Eye (tissue), 1 donor: ENCODE data around the gene DOK7.

Experiments used
- DNase-seq: peaks from one replicate; pipeline ENCODE4 v3.0.0-alpha.2; 2015

DOK7 gene

DNA sequence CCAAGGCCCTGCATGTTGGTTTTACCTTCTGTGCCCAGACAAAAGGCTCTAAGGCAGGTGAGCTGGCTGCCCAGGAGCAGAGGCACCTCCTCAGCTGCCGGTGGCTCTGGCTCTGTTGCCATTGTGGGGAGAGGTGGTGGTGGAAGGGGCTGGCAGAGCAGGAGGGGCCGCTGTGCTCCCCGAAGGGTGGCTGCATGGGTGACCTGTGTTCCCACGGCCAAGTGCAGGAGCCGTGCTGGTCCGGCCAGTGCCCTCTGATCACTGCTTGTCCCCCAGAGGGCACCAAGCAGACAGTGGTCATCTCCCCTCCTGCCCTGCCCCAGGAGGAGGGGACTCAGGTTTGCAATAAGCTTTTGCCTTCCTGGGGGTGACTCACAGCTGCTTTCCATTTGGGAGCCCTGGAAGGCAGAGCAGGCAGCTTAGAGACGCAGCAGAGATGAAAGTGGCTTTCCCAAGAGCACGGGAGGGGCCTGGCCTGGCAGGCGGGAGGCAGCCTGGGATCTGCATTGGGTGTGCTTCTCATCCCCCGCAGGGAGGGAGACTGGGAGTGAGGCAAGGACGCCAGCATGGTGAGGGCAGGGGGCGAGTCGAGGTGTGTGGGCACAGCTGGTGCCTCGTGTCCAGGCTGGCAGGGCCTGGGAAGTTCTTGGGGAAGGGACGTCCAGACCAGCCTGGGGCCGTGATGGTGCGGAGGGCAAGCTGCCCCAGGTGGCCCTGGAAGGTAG lies 28.7 kb downstream of the DOK7 start:
- peak; percentile 14 for DNase-seq

DNA sequence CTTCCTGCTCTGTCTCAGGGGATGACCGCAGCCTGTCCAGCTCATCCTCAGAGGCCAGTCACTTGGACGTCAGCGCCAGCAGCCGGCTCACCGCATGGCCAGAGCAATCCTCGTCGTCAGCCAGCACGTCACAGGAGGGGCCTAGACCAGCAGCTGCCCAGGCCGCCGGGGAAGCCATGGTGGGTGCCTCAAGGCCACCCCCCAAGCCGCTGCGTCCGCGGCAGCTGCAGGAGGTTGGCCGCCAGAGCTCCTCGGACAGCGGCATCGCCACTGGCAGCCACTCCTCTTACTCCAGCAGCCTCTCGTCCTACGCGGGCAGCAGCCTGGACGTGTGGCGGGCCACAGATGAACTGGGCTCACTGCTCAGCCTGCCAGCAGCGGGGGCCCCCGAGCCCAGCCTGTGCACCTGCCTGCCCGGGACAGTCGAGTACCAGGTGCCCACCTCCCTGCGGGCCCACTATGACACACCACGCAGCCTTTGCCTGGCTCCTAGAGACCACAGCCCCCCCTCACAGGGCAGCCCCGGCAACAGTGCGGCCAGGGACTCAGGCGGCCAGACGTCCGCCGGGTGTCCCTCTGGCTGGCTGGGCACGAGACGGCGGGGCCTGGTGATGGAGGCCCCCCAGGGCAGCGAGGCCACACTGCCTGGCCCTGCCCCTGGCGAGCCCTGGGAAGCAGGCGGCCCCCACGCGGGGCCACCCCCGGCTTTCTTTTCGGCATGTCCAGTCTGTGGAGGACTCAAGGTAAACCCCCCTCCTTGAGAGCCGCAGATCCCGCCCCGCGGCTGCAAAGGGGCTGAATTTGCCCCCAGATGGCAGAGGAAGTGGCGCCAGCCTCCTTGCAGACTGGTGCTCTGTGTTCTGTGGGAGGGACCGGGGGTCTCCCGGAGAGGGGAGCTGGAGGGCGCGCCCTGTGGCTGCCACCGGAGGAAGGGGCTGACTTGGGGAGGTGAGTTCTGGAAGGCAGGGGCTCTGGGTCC lies 29.9 kb downstream of the DOK7 start:
- DNase-seq: peak; percentile 38

GRCh38 chr4:3493720-3494461 lies 30.8 kb downstream of the DOK7 start:
- no peak for DNase-seq

GRCh38 chr4:3494462-3494871 lies 31.4 kb downstream of the DOK7 start:
- DNase-seq: peak; percentile 66

DNA sequence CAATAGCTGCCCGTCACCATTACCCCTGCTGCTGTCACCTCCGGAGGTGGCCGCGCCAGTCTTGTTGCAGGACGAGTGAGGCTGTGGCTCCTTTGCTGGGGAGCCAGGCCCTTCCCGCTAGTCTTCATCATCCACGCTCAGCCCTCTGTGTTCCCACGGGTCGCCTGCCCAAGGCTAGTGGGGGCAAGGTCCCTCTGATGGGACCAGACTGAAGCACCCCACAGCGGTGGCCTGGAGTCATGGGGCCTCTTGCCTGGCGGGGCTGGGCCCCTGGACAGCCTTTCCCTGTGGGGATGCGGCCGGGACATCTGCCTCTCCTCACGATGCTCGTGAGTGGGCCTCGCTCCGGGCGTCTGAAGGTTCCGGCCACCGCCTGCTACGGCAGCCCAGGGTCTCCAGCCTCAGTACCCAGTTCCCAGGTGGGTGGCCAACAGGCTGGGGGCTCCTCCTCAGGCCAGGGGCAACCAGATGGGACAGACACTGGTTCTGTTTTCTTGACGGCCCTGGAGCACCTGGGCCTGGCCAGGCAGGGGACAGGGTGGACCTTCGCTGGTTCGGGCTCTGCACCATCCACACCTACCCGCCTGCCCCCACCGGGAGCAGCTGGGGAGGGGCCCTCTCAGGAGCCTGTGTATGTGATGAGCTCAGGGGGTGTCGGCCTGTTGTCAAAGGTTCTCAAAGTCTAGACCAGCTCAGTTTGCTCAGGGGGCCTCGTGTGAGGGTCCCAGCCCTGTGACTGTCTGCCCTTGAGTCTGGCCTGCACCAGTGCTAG lies 32.3 kb downstream of the DOK7 start:
- no peak for DNase-seq

DNA sequence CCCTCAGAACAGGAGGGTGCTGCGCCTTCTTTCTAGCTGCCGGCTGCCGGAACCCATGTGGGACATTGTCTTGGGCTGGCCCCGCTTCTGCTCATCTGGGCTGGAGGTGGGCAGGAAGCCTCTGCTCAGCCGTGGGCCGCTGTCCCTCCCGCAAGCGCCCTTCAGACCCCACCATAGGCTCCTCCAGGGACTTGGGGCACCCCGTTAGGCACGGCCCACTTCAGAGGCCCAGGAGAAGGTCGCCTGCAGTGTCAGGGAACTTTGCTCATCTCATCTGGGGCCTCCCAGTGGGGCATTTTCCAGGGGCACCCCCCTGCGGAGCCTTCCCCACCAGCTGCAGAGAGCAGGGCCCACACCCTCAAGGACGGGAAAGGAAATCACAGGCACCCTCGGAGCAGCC lies 32.9 kb downstream of the DOK7 start:
- no peak for DNase-seq

- no peak for DNase-seq
Observed at GRCh38 chr4:3497095-3497494, 34.0 kb downstream of the DOK7 start.

DNA sequence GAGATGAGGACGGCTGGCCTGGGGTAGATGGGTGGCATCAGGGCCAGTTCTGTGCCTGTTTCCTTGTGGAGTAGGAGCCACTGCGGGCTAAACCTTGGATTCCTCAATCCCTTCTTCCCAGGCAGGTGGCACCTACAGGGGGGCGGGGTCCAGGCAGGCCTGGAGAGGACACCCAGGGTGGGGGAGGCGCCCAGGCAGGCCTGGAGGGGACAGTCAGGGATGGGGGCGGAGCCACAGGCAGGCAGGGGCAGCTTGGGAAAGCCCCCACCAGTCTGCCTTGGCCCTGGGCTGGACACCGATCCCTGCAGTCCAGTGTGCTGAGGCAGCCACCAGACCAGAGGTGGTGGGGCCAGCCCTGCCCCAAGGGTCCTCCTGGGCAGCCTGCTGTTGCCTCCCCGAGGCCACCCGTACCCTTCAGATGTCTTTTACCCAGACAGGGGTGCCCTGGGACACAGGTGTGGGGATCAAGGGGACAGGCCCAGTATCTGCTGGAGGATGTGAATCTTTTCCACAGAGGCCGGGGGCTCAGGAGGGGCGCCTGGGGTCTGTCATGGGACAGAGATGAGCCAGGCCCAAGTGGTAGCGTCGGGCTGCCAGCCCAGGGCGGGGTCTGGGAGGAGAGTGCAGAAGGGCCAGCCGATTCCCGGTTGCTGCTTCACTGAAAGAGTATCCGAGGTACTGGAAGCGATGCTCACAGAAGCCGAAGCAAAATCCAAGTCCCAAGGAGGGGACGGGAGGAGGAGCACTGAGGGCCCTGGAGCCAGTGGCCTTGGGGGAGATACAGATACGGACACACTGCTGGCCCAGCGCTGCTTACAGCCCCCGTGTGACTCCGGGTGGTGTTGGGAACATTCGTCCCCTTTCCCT lies 34.6 kb downstream of the DOK7 start:
- peak; percentile 12 for DNase-seq

- no peak for DNase-seq
Observed at GRCh38 chr4:3498407-3498806, 35.3 kb downstream of the DOK7 start.

DNA sequence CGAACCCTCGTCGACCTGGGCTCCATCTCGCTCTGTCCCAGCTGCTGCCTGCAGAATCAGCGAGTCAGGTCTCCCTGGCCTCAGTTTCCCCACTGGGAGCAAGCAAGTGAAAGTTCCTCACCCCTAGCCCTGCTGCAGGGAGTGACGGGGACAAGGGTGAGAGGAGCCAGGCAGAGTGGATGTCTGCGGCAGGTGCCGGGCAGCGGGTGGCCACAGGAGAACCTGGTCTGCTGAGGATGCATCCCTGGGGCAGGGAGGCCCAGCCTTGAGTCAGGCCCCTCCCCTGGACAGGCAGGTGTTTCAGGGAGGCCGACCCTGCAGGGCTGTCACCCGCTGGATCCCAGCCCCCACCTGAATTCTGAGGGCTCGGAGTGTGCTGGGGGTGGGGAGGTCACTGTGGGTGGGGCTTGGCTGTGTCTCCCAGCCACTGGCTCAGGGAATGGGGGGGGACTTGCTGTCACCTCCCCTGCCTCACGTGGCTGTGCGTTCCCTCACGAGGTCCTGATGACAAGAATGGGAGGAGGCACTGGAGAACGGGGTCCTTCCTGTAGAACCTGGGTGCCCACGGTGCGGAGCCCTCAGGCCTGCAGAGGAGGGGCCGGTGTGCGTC lies 35.9 kb downstream of the DOK7 start:
- DNase-seq: no peak

- DNase-seq: no peak
Observed at GRCh38 chr4:3499710-3500109, 36.6 kb downstream of the DOK7 start.

DNA sequence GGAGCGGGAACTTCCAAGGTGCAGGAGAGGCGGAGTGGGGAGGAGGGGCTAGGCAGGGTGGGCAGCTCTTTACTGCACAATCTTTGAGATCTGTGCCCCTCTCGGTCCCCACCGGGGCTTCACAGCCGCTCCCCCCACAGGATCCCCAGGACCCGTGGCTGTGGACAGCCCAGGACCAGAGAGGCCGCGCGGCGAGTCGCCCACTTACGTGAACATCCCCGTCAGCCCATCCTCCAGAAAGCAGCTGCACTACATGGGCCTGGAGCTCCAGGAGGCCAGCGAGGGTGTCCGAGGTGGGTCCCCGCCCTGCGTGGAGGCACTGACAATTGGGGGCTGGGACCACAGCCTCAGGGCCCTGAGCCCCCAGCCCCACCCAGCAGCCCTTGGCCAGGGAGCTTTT lies 37.0 kb downstream of the DOK7 start:
- DNase-seq: no peak

DNA sequence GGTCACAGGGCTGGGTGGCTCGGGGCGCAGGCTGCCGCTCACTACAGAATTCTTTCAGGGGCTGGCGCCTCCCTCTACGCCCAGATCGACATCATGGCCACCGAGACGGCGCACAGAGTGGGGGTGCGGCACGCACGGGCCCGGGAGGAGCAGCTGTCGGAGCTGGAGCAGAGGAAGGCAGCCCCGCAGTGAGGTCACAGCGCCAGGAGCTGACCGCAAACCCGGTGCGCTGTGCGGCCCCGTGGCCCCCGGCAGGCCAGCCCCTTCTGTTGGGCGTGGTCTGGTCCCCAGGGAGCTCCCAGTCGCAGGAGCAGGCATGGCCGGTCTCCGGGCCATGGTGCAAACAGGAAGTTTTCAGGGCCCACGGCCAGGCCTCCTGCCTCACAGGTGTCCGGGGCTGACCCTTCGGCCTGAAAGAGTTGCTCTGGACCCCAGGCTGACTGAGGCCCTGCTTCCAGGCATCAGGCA lies 37.6 kb downstream of the DOK7 start:
- no peak for DNase-seq

- no peak for DNase-seq
Observed at GRCh38 chr4:3501126-3501824, 38.2 kb downstream of the DOK7 start.

- DNase-seq: no peak
Observed at GRCh38 chr4:3501825-3502425, 38.8 kb downstream of the DOK7 start.

DNA sequence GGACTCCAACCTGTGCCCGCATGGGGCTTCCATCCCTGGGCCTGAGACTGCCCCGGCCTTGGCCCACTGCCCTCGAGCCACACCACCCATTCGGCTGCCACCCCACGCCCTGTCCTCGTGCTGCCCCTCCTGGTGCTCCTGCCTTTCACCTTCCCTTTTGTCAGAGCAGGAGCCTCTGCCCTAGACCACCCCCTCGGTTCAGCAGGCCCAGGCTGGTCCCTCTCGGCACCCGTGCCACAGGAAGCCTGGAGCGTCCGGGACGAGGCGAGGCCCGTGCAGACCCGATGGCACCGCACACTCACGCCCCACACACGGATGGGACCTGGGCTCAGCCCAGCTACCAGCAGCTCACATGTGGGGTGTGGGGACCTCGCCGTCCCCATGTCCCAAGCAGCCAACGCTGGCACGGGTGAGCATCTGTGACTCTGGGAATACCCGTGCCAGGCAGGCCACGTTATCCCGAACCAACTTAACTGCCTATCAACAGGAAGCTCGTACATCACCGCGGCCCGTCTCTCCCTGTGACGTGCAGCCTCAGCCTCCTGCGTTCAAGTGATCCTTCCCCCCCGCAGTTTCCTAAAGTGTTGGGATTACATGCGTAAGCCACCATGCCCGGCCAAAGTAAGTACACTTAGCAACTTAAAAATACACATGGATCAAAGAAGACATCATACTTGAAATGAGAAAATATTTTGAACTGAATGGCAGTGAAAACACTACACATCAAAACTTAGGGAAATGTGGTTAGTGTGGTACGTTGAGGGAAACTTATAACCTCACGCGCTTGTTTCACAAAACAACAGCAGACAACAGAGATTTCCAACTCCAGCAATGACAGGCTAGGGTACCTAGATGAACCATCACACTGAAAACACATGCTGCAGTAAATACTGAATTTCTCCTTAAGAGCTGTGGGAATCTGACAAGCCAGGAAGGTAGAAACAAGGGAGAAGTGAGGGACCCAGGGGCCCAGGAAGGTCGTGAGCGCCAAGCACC lies 40.1 kb downstream of the DOK7 start:
- DNase-seq: no peak

DNA sequence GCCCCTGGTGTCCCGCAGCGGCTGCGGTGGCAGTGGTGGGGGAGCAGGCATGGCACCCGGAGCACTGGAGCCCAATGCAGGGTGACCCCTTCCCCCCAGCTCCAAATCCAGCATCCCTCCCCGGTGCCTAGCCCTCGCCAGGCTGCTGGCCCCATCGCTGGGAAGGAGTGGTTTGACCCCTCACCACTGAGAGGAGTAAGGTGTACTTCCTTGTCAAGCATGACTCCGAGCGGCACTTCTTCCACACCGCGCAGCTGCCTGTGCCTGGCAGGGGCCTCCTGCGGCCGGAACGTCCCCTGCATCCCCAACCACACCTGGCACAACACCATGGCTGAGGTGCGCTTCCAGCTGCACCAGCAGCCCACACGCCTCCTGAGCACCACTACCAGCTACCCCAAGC lies 42.1 kb downstream of the DOK7 start:
- DNase-seq: no peak

DNA sequence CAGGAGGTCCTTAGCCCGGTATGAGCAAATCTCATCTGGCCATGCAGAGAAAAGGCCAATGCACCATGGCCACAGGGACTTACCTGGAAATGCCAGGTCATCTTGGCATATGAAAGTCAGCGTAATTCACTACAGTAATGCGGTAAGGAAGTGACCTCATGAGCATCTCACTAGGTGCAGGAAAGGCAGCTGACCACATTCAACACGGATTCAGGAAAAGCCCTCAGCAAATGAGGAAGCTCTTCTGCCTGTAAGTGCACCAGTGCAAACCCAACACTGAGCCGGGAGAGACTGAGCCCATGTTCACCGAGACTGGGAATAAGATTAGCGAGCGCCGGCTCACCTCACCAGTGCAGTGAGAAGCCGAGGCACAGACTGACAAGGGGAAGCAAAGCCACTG lies 45.4 kb downstream of the DOK7 start:
- DNase-seq: no peak

GRCh38 chr4:3510481-3510880 lies 47.4 kb downstream of the DOK7 start:
- no peak for DNase-seq
